Naive thymus-derived CD4-positive, alpha-beta T cell (primary cell): ENCODE results near the gene RIOK3. TPM values are rescaled to one million over a fixed set of nuclear protein-coding genes. Genes with fewer than 3 reads are reported as not detected.
A peak's percentile ranks its signal among the peaks of the same experiment; 100 is the strongest.

Experiments used
- ATAC-seq: fragments of 150-1000 bp; cut with Tn5 transposase; 2 replicates; pipeline ENCODE4 v1.10.0; 2021; ENCODE audit warnings: mild to moderate bottlenecking, moderate library complexity
- CTCF ChIA-PET: fragments of 350-600 bp; sonication (Branson Sonifier 250); formaldehyde crosslinking; loops from one replicate; lab custom pipeline; 2021; ENCODE audit warnings: antibody characterized with exemption; lab: Charles Lee
- POLR2A ChIA-PET: fragments of 350-600 bp; sonication (Branson Sonifier 250); formaldehyde crosslinking; loops from one replicate; lab custom pipeline; 2021; ENCODE audit warnings: antibody characterized with exemption, inconsistent platforms; lab: Charles Lee
- DNase-seq, 9 donors: peaks; one replicate each; pipeline versions ENCODE4 v3.0.0 to v3.0.0-alpha.2; 2020 to 2022; ENCODE audit warnings: mixed read lengths in 1 of 9
- H3K27ac ChIP-seq: one replicate; pipeline ENCODE4 v1.7.0; 2013; ENCODE audit warnings: mild to moderate bottlenecking, low read depth, low read length, moderate library complexity
- H3K27me3 ChIP-seq, 2 donors: one replicate each; pipeline ENCODE4 v1.7.0; 2013; ENCODE audit warnings: low read length in 2 of 2, mild to moderate bottlenecking in 2 of 2, moderate library complexity in 2 of 2; ENCODE audit not compliant: control insufficient read depth in 2 of 2, insufficient read depth in 2 of 2
- H3K36me3 ChIP-seq, 3 experiments: 1 replicate in 2 of 3; 2 replicates in 1 of 3; pipeline ENCODE4 v1.7.0; 2013; ENCODE audit warnings: low read length in 3 of 3, mild to moderate bottlenecking in 3 of 3, moderate library complexity in 1 of 3; ENCODE audit not compliant: insufficient read depth in 3 of 3, control insufficient read depth in 2 of 3
- H3K4me1 ChIP-seq, 2 donors: one replicate each; pipeline ENCODE4 v1.7.0; 2013; ENCODE audit warnings: low read length in 2 of 2, mild to moderate bottlenecking in 2 of 2, moderate library complexity in 1 of 2; ENCODE audit not compliant: control insufficient read depth in 2 of 2, insufficient read depth in 2 of 2
- H3K4me3 ChIP-seq: 2 replicates; pipeline ENCODE4 v1.7.0; 2013; ENCODE audit warnings: mild to moderate bottlenecking, low read length
- H3K9me3 ChIP-seq, 3 experiments: 1 replicate in 2 of 3; 2 replicates in 1 of 3; pipeline ENCODE4 v1.7.0; 2013; ENCODE audit warnings: low read length in 3 of 3; ENCODE audit not compliant: control insufficient read depth in 2 of 3
- H3K27ac Mint-ChIP-seq, 9 donors: one replicate each; pipeline ENCODE4 v1.8.0; 2020 to 2022; ENCODE audit warnings: mixed read lengths in 9 of 9, mild to moderate bottlenecking in 8 of 9, moderate library complexity in 5 of 9, inconsistent platforms in 2 of 9
- H3K27me3 Mint-ChIP-seq, 5 donors: one replicate each; pipeline ENCODE4 v1.8.0; 2021 to 2022; ENCODE audit warnings: mixed read lengths in 5 of 5, mild to moderate bottlenecking in 1 of 5
- H3K36me3 Mint-ChIP-seq, 5 donors: one replicate each; pipeline ENCODE4 v1.8.0; 2020 to 2022; ENCODE audit warnings: mixed read lengths in 5 of 5, mild to moderate bottlenecking in 3 of 5, inconsistent platforms in 1 of 5
- H3K4me1 Mint-ChIP-seq, 7 donors: one replicate each; pipeline ENCODE4 v1.8.0; 2020 to 2022; ENCODE audit warnings: mixed read lengths in 7 of 7, mild to moderate bottlenecking in 3 of 7, inconsistent platforms in 1 of 7
- H3K4me3 Mint-ChIP-seq, 10 donors: one replicate each; pipeline ENCODE4 v1.8.0; 2020 to 2022; ENCODE audit warnings: mild to moderate bottlenecking in 10 of 10, mixed read lengths in 10 of 10, moderate library complexity in 6 of 10, inconsistent platforms in 2 of 10
- H3K9me3 Mint-ChIP-seq, 11 donors: one replicate each; pipeline ENCODE4 v1.8.0; 2020 to 2022; ENCODE audit warnings: mixed read lengths in 11 of 11, mild to moderate bottlenecking in 4 of 11, inconsistent platforms in 1 of 11, moderate library complexity in 1 of 11
- intact Hi-C, 2 donors: fragments of 100-400 bp; cut with micrococcal nuclease; formaldehyde crosslinking; loops; one replicate each; pipeline ENCODE4 v1.15.1; 2023
- polyA plus RNA-seq, 2 donors: library from polyadenylated mRNA; unstranded; fragments of 300-500 nt; fragmentation: Illumina TruSeq; gene quantifications; one replicate each; pipeline ENCODE4 v1.2.3, GENCODE V29; 2021
- total RNA-seq, 6 experiments: library from RNA in 5 of 6; stranded (reverse) in 5 of 6; gene quantifications; 1 replicate in 5 of 6; 2 replicates in 1 of 6; pipeline ENCODE4 v1.2.3 and lab custom pipeline; 2021 to 2026

RIOK3 gene
- total and polyA plus RNA-seq, 7 experiments from 2014 or later = 31.3 to 153 (median 75.7) TPM

DNA sequence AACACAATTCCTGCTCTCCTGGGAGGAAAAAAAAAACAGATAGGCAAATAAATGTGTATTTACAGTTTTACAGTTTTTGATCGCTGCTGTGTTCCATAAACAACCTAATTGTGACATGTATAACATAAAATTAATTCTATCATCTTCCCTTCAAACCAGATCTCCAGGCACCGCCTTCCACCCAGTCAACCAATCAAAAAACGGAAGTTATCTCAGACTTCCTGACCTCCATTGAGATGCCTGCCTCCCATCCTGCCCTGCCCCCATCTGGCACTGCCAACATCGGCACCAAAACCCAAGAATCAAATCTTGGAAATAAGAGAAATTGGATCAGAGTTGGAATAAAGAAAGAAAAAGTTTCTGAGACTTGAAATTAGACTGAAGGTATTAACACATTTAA is 3.1 kb upstream of the RIOK3 start:
- peaks cover 0 to 15% of the 10 kb centered on the region in 2 donors for H3K4me1 ChIP-seq
- Mint-ChIP-seq H3K27ac (peak overlapping the region in 1 of 9 donors; percentile 24), H3K27me3 (peaks cover 0 to 23% (median 0%) of the 10 kb centered on the region in 5 donors), H3K4me3 (no peak overlapping the region), H3K4me1 (peaks cover 7 to 32% (median 25%) of the 10 kb centered on the region in 7 donors), H3K9me3 (peaks cover 0 to 3% (median 0%) of the 10 kb centered on the region in 11 donors), H3K36me3 (peaks cover 0 to 2% (median 0%) of the 10 kb centered on the region in 5 donors)
- H3K36me3 ChIP-seq = peaks cover 0 to 10% (median 0%) of the 10 kb centered on the region in 3 experiments
- POLR2A ChIA-PET = no interaction called here
- no peak for ATAC-seq
- intact Hi-C loops = loop anchor here in 1 of 2 donors (5.0 kb wide), 2 partner anchors 37 to 1838 kb away; partner anchors contain the start of gene SNRPD1
- no peaks in the 10 kb centered on the region for H3K27me3 ChIP-seq
- no peak overlapping the region for H3K4me3 ChIP-seq
- DNase-seq = no peak
- H3K27ac ChIP-seq = no peak overlapping the region
- H3K9me3 ChIP-seq = no peaks in the 10 kb centered on the region
- CTCF ChIA-PET = no interaction called here

- Histone ChIP-seq H3K9me3 (no peaks in the 10 kb centered on the region), H3K4me3 (no peak overlapping the region), H3K27ac (no peak overlapping the region), H3K4me1 (peaks cover 0 to 17% of the 10 kb centered on the region in 2 donors), H3K27me3 (no peaks in the 10 kb centered on the region), H3K36me3 (peaks cover 0 to 10% (median 0%) of the 10 kb centered on the region in 3 experiments)
- no peak for DNase-seq
- POLR2A ChIA-PET = no interaction called here
- peaks cover 7 to 36% (median 31%) of the 10 kb centered on the region in 7 donors for H3K4me1 Mint-ChIP-seq
- CTCF ChIA-PET = no interaction called here
- H3K36me3 Mint-ChIP-seq = peaks cover 0 to 2% (median 0%) of the 10 kb centered on the region in 5 donors
- intact Hi-C loops = loop anchor here in 1 of 2 donors (5.0 kb wide), 2 partner anchors 36 to 1839 kb away; partner anchors contain the start of gene SNRPD1
- no peak for ATAC-seq
- H3K4me3 Mint-ChIP-seq = peak overlapping the region in 1 of 10 donors; percentile 39
- peak overlapping the region in 4 of 9 donors; percentile 38 to 96 (median 75) for H3K27ac Mint-ChIP-seq
- H3K27me3 Mint-ChIP-seq = peaks cover 0 to 19% (median 0%) of the 10 kb centered on the region in 5 donors
- peaks cover 0 to 3% (median 0%) of the 10 kb centered on the region in 11 donors for H3K9me3 Mint-ChIP-seq
Observed at GRCh38 chr18:23451011-23451410, 2.1 kb upstream of the RIOK3 start.

DNA sequence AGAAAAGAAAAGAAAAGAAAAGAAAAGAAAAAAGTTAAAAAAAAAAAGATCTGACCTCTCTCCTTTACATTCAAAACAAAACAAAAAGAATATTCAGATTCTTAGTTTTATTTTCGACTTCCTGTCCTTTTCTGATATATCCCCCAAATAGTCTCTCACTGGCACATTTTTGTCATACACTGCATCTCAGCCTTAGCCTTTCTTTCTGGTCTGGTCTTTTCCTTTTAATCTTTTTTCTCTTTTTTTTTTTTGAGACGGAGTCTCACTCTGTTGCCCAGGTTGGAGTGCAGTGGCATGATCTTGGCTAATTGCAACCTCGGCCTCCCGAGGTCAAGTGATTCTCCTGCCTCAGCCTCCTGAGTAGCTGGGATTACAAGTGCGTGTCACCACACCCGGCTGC is 1.6 kb upstream of the RIOK3 start:
- H3K9me3 ChIP-seq = no peaks in the 10 kb centered on the region
- no peak overlapping the region for H3K4me3 ChIP-seq
- H3K4me1 ChIP-seq = peaks cover 0 to 18% of the 10 kb centered on the region in 2 donors
- no peak for DNase-seq
- peaks cover 0 to 10% (median 0%) of the 10 kb centered on the region in 3 experiments for H3K36me3 ChIP-seq
- peaks cover 0 to 15% (median 0%) of the 10 kb centered on the region in 5 donors for H3K27me3 Mint-ChIP-seq
- peak overlapping the region in 3 of 9 donors; percentile 96 for H3K27ac Mint-ChIP-seq
- peaks cover 0 to 2% (median 0%) of the 10 kb centered on the region in 5 donors for H3K36me3 Mint-ChIP-seq
- CTCF ChIA-PET = no interaction called here
- no peak overlapping the region for H3K27ac ChIP-seq
- H3K27me3 ChIP-seq = no peaks in the 10 kb centered on the region
- ATAC-seq = no peak
- intact Hi-C loops = loop anchor here in 1 of 2 donors (5.0 kb wide), 2 partner anchors 36 to 1839 kb away; partner anchors contain the start of gene SNRPD1
- POLR2A ChIA-PET = no interaction called here
- peak overlapping the region in 3 of 10 donors; percentile 39 to 100 (median 98) for H3K4me3 Mint-ChIP-seq
- H3K9me3 Mint-ChIP-seq = peaks cover 0 to 3% (median 0%) of the 10 kb centered on the region in 11 donors
- peaks cover 8 to 40% (median 32%) of the 10 kb centered on the region in 7 donors for H3K4me1 Mint-ChIP-seq

DNA sequence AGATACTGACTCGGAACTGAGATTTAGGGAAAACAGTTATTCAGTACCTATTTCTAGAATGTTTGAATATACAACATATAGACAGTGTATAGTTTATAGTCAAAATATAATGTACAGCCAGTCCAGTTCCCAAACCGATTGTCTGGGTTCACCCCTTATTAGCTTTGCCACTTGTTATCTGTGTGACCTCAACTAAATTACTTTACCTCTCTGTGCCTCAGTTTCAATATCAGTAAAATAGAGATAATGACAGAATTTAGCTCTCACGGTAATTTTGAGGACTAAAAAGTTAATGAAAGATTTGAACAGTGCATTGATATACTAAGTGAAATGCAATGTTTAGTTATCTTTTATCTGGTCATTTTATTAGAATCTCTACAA is 750 bp upstream of the RIOK3 start:
- no peaks in the 10 kb centered on the region for H3K9me3 ChIP-seq
- H3K4me1 Mint-ChIP-seq = peaks cover 16 to 48% (median 40%) of the 10 kb centered on the region in 7 donors
- H3K27me3 Mint-ChIP-seq = peaks cover 0 to 11% (median 0%) of the 10 kb centered on the region in 5 donors
- H3K36me3 ChIP-seq = peaks cover 0 to 10% (median 0%) of the 10 kb centered on the region in 3 experiments
- intact Hi-C loops = loop anchor here (2.0 to 5.0 kb wide), 4 partner anchors 34 to 1840 kb away; partner anchors contain the start of gene SNRPD1 (in 1 of the 2)
- H3K27me3 ChIP-seq = no peaks in the 10 kb centered on the region
- H3K27ac Mint-ChIP-seq = peak overlapping the region; percentile 91 to 99 (median 96)
- ATAC-seq (no peak), DNase-seq (no peak)
- peaks cover 0 to 6% (median 3%) of the 10 kb centered on the region in 5 donors for H3K36me3 Mint-ChIP-seq
- CTCF ChIA-PET = no interaction called here
- H3K4me1 ChIP-seq = peaks cover 7 to 25% of the 10 kb centered on the region in 2 donors
- POLR2A ChIA-PET = interaction anchor here (1.2 to 1.8 kb wide), 2 partner anchors 9 to 35 kb away, joined by 3 to 11 read pairs; no protein-coding TSS in a partner anchor
- peaks cover 0 to 3% (median 0%) of the 10 kb centered on the region in 11 donors for H3K9me3 Mint-ChIP-seq
- H3K4me3 Mint-ChIP-seq = peak overlapping the region; percentile 92 to 100 (median 98)
- H3K4me3 ChIP-seq = peak overlapping the region; percentile 82
- H3K27ac ChIP-seq = peak overlapping the region; percentile 90

DNA sequence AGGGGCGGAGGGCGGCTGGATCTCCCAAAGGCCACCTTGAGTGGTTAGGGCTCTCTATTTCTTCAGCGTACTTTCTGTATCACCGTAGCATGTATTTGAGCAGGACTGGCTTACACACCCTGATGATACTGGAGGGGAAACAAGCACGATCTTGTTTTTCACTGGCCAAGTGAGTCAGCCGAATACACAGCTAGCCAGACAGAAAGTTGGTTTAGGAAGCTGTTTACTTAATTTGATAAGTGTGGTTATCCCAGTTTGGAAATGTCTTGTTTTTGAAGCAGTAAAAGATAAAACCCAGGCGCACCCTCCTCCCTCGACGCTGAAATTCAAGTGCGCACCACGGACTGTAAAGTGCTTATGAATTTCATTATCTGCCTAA is 582 bp downstream of the RIOK3 start:
- Mint-ChIP-seq H3K4me3 (peak overlapping the region; percentile 92 to 100 (median 98)), H3K27me3 (peaks cover 0 to 7% (median 0%) of the 10 kb centered on the region in 5 donors), H3K4me1 (peaks cover 29 to 61% (median 53%) of the 10 kb centered on the region in 7 donors), H3K9me3 (peaks cover 0 to 3% (median 0%) of the 10 kb centered on the region in 11 donors), H3K27ac (peak overlapping the region; percentile 91 to 99 (median 96)), H3K36me3 (peaks cover 0 to 8% (median 3%) of the 10 kb centered on the region in 5 donors)
- no peaks in the 10 kb centered on the region for H3K9me3 ChIP-seq
- CTCF ChIA-PET = interaction anchor here (0.6 to 0.9 kb wide), 3 partner anchors 56 to 230 kb away, joined by 3 to 8 read pairs (median 5); no protein-coding TSS in a partner anchor
- peak overlapping the region; percentile 82 for H3K4me3 ChIP-seq
- ATAC-seq (peak; percentile 52), DNase-seq (peak in 5 of 9 donors; percentile 10 to 46 (median 35))
- POLR2A ChIA-PET = interaction anchor here (0.6 to 2.5 kb wide), 8 partner anchors 10 to 98 kb away, joined by 3 to 11 read pairs (median 4); partner anchors contain the start of gene RMC1
- H3K36me3 ChIP-seq = peaks cover 0 to 10% (median 0%) of the 10 kb centered on the region in 3 experiments
- intact Hi-C loops = loop anchor here (1.0 to 5.0 kb wide), 9 partner anchors 15 to 1841 kb away; partner anchors contain the start of genes NPC1 (in 2 of the 2), RMC1 (in 2 of the 2), RBBP8 (in 1 of the 2) and SNRPD1 (in 1 of the 2)
- H3K27me3 ChIP-seq = no peaks in the 10 kb centered on the region
- H3K27ac ChIP-seq = peak overlapping the region; percentile 90
- H3K4me1 ChIP-seq = peaks cover 20 to 31% of the 10 kb centered on the region in 2 donors

GRCh38 chr18:23456835-23457234 is 3.7 kb downstream of the RIOK3 start:
- POLR2A ChIA-PET = no interaction called here
- Mint-ChIP-seq H3K9me3 (peaks cover 0 to 1% (median 0%) of the 10 kb centered on the region in 11 donors), H3K36me3 (peaks cover 4 to 15% (median 9%) of the 10 kb centered on the region in 5 donors), H3K4me1 (peaks cover 55 to 89% (median 81%) of the 10 kb centered on the region in 7 donors), H3K27ac (peak overlapping the region in 3 of 9 donors; percentile 16 to 61 (median 49)), H3K27me3 (no peaks in the 10 kb centered on the region), H3K4me3 (peak overlapping the region in 8 of 10 donors; percentile 13 to 92 (median 44))
- ATAC-seq (no peak), DNase-seq (no peak)
- Histone ChIP-seq H3K4me3 (no peak overlapping the region), H3K36me3 (peaks cover 0 to 10% (median 0%) of the 10 kb centered on the region in 3 experiments), H3K9me3 (no peaks in the 10 kb centered on the region), H3K27me3 (no peaks in the 10 kb centered on the region), H3K4me1 (peaks cover 28 to 44% of the 10 kb centered on the region in 2 donors), H3K27ac (no peak overlapping the region)
- CTCF ChIA-PET = no interaction called here
- intact Hi-C loops = no loop called here
